Stimulated activated CD4-positive, alpha-beta T cell treated with anti-CD3 and anti-CD28 coated beads, Interleukin-1b, Interleukin-23, amount 100 ng/mL, for 24 hours (primary cell): Measurements from ENCODE around the gene PTGER2.

ENCODE experiments used
- DNase-seq, 4 experiments: peaks; one replicate each; pipeline ENCODE4 v3.0.0-alpha.2; 2020; ENCODE audit warnings: low read depth in 4 of 4, low spot score in 1 of 4

The PTGER2 gene

GRCh38 chr14:52313903-52314594 lies at the start of gene PTGER2:
Gene PTGER2 (plus strand): TSS chr14:52314312. CDS start chr14:52314549, 237 bp downstream.
- peak; percentile 37 to 60 (median 48) for DNase-seq

- no peak for DNase-seq
Measured at GRCh38 chr14:52265253-52265652, 48.9 kb upstream of the PTGER2 start.

DNA sequence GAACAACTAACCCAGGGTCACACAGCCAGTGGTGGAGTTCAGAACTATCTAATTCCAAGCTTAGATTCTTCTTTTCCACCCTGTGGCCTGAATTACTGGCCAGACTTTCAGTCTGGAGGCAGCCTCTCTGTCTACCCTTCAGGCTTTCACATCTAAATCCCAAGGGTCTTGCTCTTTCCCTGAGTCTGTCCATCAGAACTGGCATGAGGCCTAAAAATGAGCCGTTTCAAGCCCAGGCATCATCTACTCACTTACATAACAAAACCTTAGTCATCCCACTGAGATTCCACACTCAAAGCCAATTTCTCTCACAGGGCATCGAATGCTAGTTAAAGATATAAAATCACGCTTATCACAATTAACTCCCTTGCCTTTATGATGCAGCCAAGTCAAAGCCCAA lies 47.9 kb upstream of the PTGER2 start:
- no peak for DNase-seq

GRCh38 chr14:52266782-52267181 lies 47.3 kb upstream of the PTGER2 start:
- DNase-seq, result no peak

DNA sequence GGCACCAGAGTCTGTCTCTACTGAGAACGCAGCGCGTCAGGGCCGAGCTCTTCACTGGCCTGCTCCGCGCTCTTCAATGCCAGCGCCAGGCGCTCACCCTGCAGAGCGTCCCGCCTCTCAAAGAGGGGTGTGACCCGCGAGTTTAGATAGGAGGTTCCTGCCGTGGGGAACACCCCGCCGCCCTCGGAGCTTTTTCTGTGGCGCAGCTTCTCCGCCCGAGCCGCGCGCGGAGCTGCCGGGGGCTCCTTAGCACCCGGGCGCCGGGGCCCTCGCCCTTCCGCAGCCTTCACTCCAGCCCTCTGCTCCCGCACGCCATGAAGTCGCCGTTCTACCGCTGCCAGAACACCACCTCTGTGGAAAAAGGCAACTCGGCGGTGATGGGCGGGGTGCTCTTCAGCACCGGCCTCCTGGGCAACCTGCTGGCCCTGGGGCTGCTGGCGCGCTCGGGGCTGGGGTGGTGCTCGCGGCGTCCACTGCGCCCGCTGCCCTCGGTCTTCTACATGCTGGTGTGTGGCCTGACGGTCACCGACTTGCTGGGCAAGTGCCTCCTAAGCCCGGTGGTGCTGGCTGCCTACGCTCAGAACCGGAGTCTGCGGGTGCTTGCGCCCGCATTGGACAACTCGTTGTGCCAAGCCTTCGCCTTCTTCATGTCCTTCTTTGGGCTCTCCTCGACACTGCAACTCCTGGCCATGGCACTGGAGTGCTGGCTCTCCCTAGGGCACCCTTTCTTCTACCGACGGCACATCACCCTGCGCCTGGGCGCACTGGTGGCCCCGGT lies 46.4 kb upstream of the PTGER2 start, which contains the start of gene PTGDR:
TSS of gene PTGDR (plus strand) at position 198 of the 778 bp plus-strand sequence. CDS start at position 315, 117 bp downstream.
- DNase-seq, result peak in 1 of 4 experiments; percentile 17

GRCh38 chr14:52268279-52269061 lies 45.6 kb upstream of the PTGER2 start:
- DNase-seq, result no peak

DNA sequence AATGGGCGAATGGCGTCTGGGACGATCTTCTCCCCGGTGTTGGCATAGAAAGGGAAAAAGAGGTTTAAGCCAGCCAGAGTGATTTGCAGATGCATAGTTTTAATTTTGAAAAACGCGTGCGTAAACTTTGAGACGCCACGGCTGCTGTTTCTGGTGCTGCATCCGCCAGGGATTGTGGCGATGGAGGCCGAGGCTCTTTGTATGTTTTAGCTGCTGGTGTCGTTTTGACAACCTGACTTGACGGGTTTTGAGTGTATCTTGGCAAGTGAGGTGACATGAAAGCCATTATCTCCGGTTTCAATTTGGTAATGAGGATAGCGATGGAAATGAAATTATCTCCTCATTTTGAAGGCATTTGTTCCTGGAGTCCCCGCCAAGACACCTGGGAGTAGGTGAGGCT lies 45.0 kb upstream of the PTGER2 start:
- no peak for DNase-seq

GRCh38 chr14:52269982-52270381 lies 44.1 kb upstream of the PTGER2 start:
- no peak for DNase-seq

DNA sequence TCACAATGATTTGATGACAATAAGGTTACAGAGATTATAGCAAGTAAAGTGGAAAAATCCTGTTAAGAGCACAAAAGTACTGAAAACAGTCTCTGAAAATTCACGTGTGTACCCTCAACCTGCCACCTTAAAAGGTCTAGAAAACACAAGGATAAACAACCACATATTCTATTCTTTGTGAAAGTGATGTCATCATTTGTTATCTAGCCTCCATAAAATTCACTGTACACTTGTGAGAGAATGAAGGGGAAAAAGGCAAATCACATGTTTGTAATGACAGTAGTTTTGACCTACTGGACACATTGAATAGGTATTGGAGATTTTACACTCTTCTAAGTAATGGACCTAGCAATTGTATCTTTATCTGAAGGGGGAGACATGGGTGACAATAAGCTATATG lies 42.6 kb upstream of the PTGER2 start:
- no peak for DNase-seq

DNA sequence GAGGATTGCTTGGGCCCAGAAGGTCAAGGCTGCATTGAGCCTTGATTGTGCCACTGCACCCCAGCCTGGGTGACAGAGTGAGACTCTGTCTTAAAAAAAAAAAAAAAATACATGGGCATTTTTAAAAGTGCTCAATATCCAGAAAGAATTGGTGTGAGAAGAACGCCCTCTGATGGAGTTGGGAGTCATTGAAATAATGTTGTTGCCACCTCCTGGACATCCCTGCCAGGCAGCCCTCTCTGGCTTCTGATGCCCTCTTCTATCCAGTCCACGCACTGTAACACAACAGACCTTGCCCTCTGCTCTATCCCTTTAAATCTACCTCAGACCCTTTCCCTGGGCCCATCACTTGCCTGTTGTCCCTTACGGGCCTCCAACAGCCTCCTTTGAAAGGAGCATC lies 41.7 kb upstream of the PTGER2 start:
- no peak for DNase-seq

- no peak for DNase-seq
Measured at GRCh38 chr14:52275372-52275771, 38.7 kb upstream of the PTGER2 start.

DNA sequence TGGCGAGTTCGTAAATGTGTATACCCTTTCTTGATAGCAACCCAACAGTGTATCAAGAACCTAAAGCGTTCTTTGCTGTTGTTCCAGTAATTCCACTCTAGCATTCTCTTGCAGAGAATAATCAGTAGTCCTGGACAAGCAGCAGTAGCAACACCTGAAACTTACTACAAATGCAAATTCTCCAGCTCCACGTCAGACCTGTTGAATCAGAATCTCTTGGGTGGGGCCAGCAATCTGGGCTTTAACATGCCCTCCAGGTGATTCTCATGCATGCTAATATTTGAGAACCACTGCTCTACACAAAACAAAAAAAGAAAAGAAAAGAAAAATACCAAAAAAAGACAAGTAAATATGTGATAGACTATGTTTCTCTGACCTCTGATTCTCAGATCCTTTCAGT lies 36.6 kb upstream of the PTGER2 start:
- DNase-seq, result no peak

GRCh38 chr14:52279408-52279807 lies 34.7 kb upstream of the PTGER2 start:
- DNase-seq, result no peak

GRCh38 chr14:52283099-52283498 lies 31.0 kb upstream of the PTGER2 start:
- DNase-seq, result no peak

DNA sequence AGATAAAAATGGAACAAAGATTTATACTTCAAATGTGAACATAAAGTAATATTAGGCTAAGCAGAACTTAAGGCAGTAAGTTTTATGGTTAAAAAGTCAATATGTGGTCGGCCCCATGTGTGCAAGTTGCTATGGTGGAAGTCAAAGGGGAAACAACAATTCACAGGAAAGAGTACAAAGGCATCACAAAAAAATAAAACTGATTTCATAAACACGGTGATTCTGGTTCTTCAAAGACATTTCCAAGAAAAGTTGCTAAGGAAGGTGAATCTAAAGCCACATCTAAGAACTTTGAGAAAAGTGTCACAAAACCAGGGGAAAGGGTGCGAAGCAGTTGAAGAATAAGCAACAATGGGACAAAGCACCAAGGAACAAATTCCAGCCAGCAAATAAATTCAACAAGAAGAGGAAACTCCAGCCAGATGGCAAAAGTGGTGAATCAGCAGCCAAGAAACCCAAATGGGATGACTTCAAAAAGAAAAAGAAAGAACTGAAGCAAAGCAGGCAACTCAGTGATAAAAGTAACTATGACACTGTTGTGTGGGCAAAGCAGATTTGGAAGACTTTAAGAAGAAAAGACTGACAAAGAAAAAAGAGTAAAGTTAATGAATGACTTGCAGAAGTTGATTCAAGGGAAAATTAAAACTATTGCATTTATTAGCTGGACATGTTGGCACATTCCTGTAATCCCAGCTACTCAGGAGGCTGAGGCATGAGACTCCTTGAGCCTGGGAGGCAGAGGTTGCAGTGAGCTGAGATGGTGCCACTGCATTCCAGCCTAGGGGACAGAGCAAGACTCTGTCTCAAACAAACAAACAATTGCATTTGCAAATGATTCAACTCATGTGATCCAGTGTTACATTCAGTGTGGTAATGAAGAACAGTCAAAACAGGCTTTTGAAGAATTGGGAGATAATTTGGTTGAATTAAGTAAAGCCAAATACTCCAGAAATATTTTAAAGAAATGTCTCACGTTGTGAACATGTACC lies 27.2 kb upstream of the PTGER2 start:
- no peak for DNase-seq

DNA sequence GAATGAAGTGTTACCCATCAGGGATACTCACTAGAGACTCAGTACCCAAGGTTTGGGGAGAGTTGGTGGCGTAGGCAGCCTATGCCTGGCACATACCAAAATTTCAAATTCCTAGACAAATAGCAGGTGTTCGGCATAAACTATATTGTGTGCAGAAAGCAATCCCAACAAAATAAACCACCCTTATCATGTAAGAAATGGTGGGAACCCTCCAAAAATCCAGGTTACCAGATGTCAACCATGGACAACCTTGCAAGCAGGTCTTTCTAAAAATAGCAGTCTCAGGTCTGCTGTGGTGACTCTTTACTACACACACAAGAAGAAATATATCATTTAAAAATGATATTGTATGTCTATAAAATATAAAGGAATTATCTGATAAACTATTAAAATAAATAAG lies 17.7 kb upstream of the PTGER2 start:
- DNase-seq, result no peak

- DNase-seq, result no peak
Measured at GRCh38 chr14:52298795-52299194, 15.3 kb upstream of the PTGER2 start.

DNA sequence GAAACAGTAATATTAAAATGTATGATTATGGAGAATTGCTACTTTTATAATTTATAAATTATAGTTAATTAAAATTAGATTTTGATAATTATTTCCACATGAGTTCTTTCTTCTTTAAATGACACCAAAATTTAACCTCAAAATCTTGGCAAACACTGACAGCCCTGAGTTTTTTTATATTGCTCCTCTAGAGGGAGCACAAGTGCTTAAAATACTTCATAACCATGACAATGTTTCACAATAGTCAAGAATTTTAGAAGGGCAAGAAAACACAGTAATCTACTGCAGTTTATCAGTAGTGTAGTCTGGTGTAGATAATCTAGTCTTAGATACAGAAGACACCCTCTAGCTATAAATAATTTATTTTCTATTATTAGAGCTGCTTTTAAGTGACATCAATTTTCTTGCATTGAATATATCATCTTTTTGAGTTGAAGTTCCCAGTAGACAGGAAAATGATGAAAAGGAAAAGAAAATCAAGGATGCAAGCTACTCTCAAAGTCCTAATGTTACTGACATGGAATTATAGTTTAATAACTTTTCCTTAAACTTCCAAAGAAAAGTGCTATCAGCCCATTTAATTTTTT lies 14.3 kb upstream of the PTGER2 start:
- DNase-seq, result no peak

GRCh38 chr14:52303236-52303635 lies 10.9 kb upstream of the PTGER2 start:
- DNase-seq, result no peak

DNA sequence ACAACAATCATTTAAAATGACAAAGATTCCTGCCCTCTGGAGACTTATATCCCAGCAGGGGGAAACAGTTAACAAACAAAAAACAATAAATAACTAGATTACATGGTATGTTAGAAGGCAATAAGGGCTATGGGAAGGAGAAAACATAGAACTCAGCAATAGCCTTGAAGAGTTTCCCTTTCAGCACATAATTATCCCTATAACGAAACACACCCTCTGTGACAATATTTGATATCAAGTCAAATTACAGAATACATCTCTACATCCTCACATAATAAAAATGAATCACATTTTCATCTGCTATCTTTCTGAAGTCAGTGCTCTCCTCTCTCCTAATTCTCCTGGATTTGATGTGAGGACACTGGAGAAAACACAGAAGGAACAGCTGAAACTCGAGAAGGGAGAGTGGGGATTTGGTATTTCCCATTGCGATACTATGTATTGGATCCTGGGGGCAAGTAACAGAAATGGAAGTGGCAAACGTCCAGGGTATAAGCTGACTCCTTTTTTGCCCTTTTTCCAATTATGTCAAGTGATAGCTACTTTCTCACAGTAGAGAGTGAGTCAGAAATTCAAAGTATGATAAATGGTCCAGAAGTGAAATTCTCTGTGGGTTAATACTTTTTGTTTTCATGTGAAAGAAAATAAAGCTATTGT lies 9.7 kb upstream of the PTGER2 start:
- DNase-seq, result no peak
